ENCODE measurements around the gene DIO2.

GRCh38 chr14:80202888-80203562 lies 8.3 kb downstream of the DIO2 start:
- no peak for TF ChIP-seq CTCF (IDR thresholded peaks at IDR 0.05 in 4 of 5, conservative IDR thresholded peaks at IDR 0.05 in 1 of 5)
- TF ChIP-seq POLR2A (IDR thresholded peaks at IDR 0.05): no peak
